ENCODE measurements around the gene MRFAP1L1. TPM values are rescaled to one million over a fixed set of nuclear protein-coding genes. Genes with fewer than 3 reads are reported as not detected.

The MRFAP1L1 gene
- total and polyA plus RNA-seq, 9 of the 15 experiments (the other 6 are each of a cell fraction or from before 2014, with no cell fraction given): 37.6 to 111 (median 83.8) TPM

DNA sequence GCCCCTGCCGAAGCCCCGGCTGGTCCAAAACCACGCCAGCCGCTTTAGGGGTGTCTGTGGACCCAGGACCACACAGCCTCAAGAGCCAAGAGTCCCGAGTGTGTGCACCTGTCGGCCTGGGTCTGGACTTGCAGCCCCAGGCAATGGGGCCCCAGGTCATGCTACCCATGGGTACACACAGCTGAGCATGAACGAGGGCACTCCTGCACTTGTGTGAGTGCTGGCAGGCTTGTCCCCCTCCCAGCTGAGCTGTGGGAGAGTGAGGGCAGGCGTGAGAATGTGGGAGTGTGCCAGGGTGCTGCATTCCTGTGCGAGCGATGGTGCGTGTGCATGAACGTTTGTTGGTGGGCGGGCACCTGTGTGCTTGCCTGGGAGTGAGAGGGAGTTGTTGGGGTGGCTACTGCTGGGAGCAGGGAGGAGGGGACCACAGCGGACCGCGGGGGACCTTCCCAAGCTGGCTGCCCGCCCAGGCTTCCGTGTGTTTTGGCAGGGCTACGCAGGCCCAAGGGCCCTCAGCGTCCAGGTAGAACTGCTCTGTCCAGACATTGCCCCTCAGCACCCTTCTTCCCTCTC lies 37.1 kb upstream of the MRFAP1L1 start:
- H3K79me2 ChIP-seq (ENCODE audit: control insufficient read depth, insufficient read depth, low read length): no peaks in the 10 kb centered on the region
- WGBS (ENCODE audit: insufficient coverage, low coverage, missing lambda C conversion rate): 65% methylated on average over 17 of the region's 20 CpGs
- H3K27me3 ChIP-seq (ENCODE audit: control insufficient read depth in 2 of 2, insufficient read depth in 2 of 2, low read length in 2 of 2): no peaks in the 10 kb centered on the region
- TF ChIP-seq KLF6 (CRISPR knock-in tag; IDR thresholded peaks at IDR 0.05; ENCODE audit: borderline replicate concordance) (no peak), ZNF239 (CRISPR knock-in tag; IDR thresholded peaks at IDR 0.05) (no peak), ASH1L (IDR thresholded peaks at IDR 0.05; ENCODE audit: borderline replicate concordance, low read depth, partially characterized antibody) (no peak), CBFA2T2 (conservative IDR thresholded peaks at IDR 0.05) (no peak), PHF20 (IDR thresholded peaks at IDR 0.05; ENCODE audit: partially characterized antibody) (no peak), EP400 (IDR thresholded peaks at IDR 0.05) (no peak), FOS (IDR thresholded peaks at IDR 0.05; ENCODE audit: extremely low read depth, insufficient read length) (no peak), LCOR (CRISPR knock-in tag; IDR thresholded peaks at IDR 0.05) (no peak)
- TF ChIP-seq, protein P1, sequence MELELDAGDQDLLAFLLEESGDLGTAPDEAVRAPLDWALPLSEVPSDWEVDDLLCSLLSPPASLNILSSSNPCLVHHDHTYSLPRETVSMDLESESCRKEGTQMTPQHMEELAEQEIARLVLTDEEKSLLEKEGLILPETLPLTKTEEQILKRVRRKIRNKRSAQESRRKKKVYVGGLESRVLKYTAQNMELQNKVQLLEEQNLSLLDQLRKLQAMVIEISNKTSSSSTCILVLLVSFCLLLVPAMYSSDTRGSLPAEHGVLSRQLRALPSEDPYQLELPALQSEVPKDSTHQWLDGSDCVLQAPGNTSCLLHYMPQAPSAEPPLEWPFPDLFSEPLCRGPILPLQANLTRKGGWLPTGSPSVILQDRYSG (tag; conservative IDR thresholded peaks at IDR 0.05; ENCODE audit: low read depth): no peak
- TF ChIP-seq, protein P2, sequence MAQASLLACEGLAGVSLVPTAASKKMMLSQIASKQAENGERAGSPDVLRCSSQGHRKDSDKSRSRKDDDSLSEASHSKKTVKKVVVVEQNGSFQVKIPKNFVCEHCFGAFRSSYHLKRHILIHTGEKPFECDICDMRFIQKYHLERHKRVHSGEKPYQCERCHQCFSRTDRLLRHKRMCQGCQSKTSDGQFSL (CRISPR knock-in tag; IDR thresholded peaks at IDR 0.05): no peak
- TF ChIP-seq, protein P2 (tag; IDR thresholded peaks at IDR 0.05): no peak
- TF ChIP-seq, protein P3, sequence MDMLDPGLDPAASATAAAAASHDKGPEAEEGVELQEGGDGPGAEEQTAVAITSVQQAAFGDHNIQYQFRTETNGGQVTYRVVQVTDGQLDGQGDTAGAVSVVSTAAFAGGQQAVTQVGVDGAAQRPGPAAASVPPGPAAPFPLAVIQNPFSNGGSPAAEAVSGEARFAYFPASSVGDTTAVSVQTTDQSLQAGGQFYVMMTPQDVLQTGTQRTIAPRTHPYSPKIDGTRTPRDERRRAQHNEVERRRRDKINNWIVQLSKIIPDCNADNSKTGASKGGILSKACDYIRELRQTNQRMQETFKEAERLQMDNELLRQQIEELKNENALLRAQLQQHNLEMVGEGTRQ (CRISPR knock-in tag; IDR thresholded peaks at IDR 0.05): no peak
- peak overlapping the region in 1 of 2 experiments; percentile 80; a peak in 1 of 4 replicates for H3K9ac ChIP-seq (ENCODE audit: insufficient read depth in 1 of 2, low read depth in 2 of 2, low read length in 2 of 2)
- no peaks in the 10 kb centered on the region for H3K36me3 ChIP-seq (ENCODE audit: control insufficient read depth, insufficient read depth, low read length)
- H3K4me1 ChIP-seq (replicated peaks in 1 of 2; ENCODE audit: control insufficient read depth in 2 of 2, insufficient read depth in 2 of 2, low read length in 2 of 2): peaks cover 22 to 46% of the 10 kb centered on the region in 2 experiments; a peak in 4 of 5 replicates
- H3K9me3 ChIP-seq (replicated peaks; ENCODE audit: control insufficient read depth, insufficient read depth, low read depth, low read length): no peaks in the 10 kb centered on the region
- no peak for FAIRE-seq
- no TSS peak for BruUV-seq (replicated peaks)
- in situ Hi-C loops (cut with MboI): no loop called here
- ATAC-seq: no peak
- H3K4me3 ChIP-seq: no peak overlapping the region
- H3K9me1 ChIP-seq (ENCODE audit: control insufficient read depth, insufficient read depth, low read length): no peaks in the 10 kb centered on the region
- no peak overlapping the region for H3K27ac ChIP-seq (ENCODE audit: extremely low read depth, low read depth, low read length)
- DNase-seq (ENCODE audit: extremely low read depth in 1 of 4, low spot score in 3 of 4): no peak
- CTCF ChIA-PET (ENCODE audit: low intra/inter-chr PET ratio): no interaction called here
- no peak overlapping the region for H3K4me2 ChIP-seq (ENCODE audit: insufficient read depth, low read length)
- H2AFZ ChIP-seq (ENCODE audit: low read depth, low read length): peak overlapping the region; percentile 73; the same call in 1 of the 2 replicates
- H4K20me1 ChIP-seq (replicated peaks; ENCODE audit: control insufficient read depth, insufficient read depth, low read length): no peaks in the 10 kb centered on the region
- intact Hi-C loops (cut with micrococcal nuclease): no loop called here
- POLR2A ChIA-PET: no interaction called here
